ENCODE measurements around the gene EFCAB14. TPM values are rescaled to one million over a fixed set of nuclear protein-coding genes. Genes with fewer than 3 reads are reported as not detected.
"Not testable (repeated sequence)": the region's sequence is repeated elsewhere in the genome, so short reads cannot be mapped to it uniquely, and the experiment has no call there.

Gene EFCAB14
- total and polyA plus RNA-seq, 2 of the 4 experiments (the other 2 are of a cell fraction), result 28.6 to 43.0 TPM

GRCh38 chr1:46728327-46728873, 9.5 kb upstream of the EFCAB14 start:
- H3K18ac ChIP-seq (ENCODE audit: low read depth, low read length); H3K56ac ChIP-seq (ENCODE audit: extremely low read depth, insufficient read depth, low read length); H3K4ac ChIP-seq (ENCODE audit: low read depth, low read length); H3K79me1 ChIP-seq (ENCODE audit: low read depth in 1 of 2, low read length in 2 of 2); H2AK5ac ChIP-seq (ENCODE audit: low read depth, low read length); H4K91ac ChIP-seq (ENCODE audit: insufficient read depth, low read depth, low read length); H3K4me3 ChIP-seq (ENCODE audit: insufficient read depth, low read depth, low read length); dilution Hi-C loops (cut with HindIII; ENCODE audit: low sequenced_read_pairs, unreplicated experiment); H2AFZ ChIP-seq (replicated peaks; ENCODE audit: low read length, poor library complexity); H2BK5ac ChIP-seq (ENCODE audit: low read depth, low read length, poor library complexity, severe bottlenecking); BruUV-seq (replicated peaks); ATAC-seq (ENCODE audit: low read depth); H4K8ac ChIP-seq (ENCODE audit: low read depth in 2 of 2, low read length in 2 of 2); in situ Hi-C loops (cut with MboI; ENCODE audit: low sequenced_read_pairs); H3K4me1 ChIP-seq (ENCODE audit: control insufficient read depth, insufficient read depth, low read length); H3K27me3 ChIP-seq (ENCODE audit: control insufficient read depth, insufficient read depth, low read length); H4K5ac ChIP-seq (ENCODE audit: low read depth, low read length); POLR2A ChIA-PET (ENCODE audit: unreplicated experiment); DNase-seq; H3K4me2 ChIP-seq (ENCODE audit: low read depth, low read length); H3K14ac ChIP-seq (replicated peaks; ENCODE audit: low read depth, low read length); H3K9me1 ChIP-seq (ENCODE audit: insufficient read depth, low read length); H3K36me3 ChIP-seq (ENCODE audit: control insufficient read depth, insufficient read depth, low read length); H2BK15ac ChIP-seq (ENCODE audit: low read depth, low read length); H2BK120ac ChIP-seq (ENCODE audit: low read depth, low read length); H3K23ac ChIP-seq (ENCODE audit: low read depth, low read length); H3K9me3 ChIP-seq (ENCODE audit: control insufficient read depth, insufficient read depth, low read length); H3K27ac ChIP-seq (ENCODE audit: insufficient read depth, low read length); H2BK20ac ChIP-seq (ENCODE audit: low read depth, low read length); H3K9ac ChIP-seq (ENCODE audit: low read depth, low read length); H2AK9ac ChIP-seq (replicated peaks; ENCODE audit: low read depth, low read length, poor library complexity); H4K20me1 ChIP-seq (ENCODE audit: insufficient read depth, low read length): not testable (repeated sequence)
- CTCF ChIA-PET, result interaction anchor here (0.7 kb wide), 1 partner anchor 106 kb away, joined by 3 read pairs; no protein-coding TSS in a partner anchor
- intact Hi-C loops (cut with micrococcal nuclease), result loop anchor here (5.0 kb wide), 1 partner anchor 181 kb away; no protein-coding TSS in a partner anchor
- 20% methylated on average over 1 of the region's 6 CpGs; no CpG with 5 or more reads in 1 of the 2 experiments for WGBS, 2 experiments (ENCODE audit: extremely low coverage in 2 of 2, insufficient read length in 1 of 2)

All from IMR-90 (cell line).